Psoas muscle (tissue), 8 donors: ENCODE data around the gene PPP2R5B. TPM values are rescaled to one million over a fixed set of nuclear protein-coding genes. Genes with fewer than 3 reads are reported as not detected.

ENCODE experiments used
- ATAC-seq, 4 donors: fragments of 200-7000 bp; cut with Tn5 transposase; one replicate each; pipeline ENCODE4 v1.9.1; 2020; ENCODE audit warnings: moderate library complexity in 3 of 4, mild to moderate bottlenecking in 2 of 4
- DNase-seq, 2 donors: peaks; one replicate each; pipeline ENCODE4 v3.0.0-alpha.2; 2020
- H3K27ac ChIP-seq: fragments of 200-600 bp; one replicate; pipeline ENCODE4 v1.8.0; 2022
- H3K27me3 ChIP-seq, 3 donors: fragments of 200-600 bp in 1 of 3; one replicate each; pipeline versions ENCODE4 v1.6.1 to v1.8.0; 2013 to 2022; ENCODE audit warnings: low read length in 2 of 3, mild to moderate bottlenecking in 2 of 3, moderate library complexity in 1 of 3; ENCODE audit not compliant: insufficient read depth in 3 of 3
- H3K36me3 ChIP-seq, 2 donors: fragments of 200-600 bp in 1 of 2; one replicate each; pipeline versions ENCODE4 v1.6.1 to v1.8.0; 2013 to 2022; ENCODE audit warnings: low read depth in 1 of 2, mild to moderate bottlenecking in 1 of 2, moderate library complexity in 1 of 2; ENCODE audit not compliant: insufficient read depth in 1 of 2
- H3K4me1 ChIP-seq: fragments of 200-600 bp; one replicate; pipeline ENCODE4 v1.8.0; 2022
- H3K4me3 ChIP-seq: fragments of 200-600 bp; one replicate; pipeline ENCODE4 v1.8.0; 2022; ENCODE audit warnings: mild to moderate bottlenecking
- H3K9me3 ChIP-seq: fragments of 200-600 bp; one replicate; pipeline ENCODE4 v1.8.0; 2022
- WGBS, 3 donors: extraction: QIAGEN DNeasy Blood & Tissue Kit; methylation state at CpG; one replicate each; pipeline versions ENCODE4 v1.1.6 to v1.1.7; 2013; 5-methylcytosine and 5-hydroxymethylcytosine counted together
- intact Hi-C, 2 donors: fragments of 100-400 bp; cut with DNase I; formaldehyde crosslinking; loops; one replicate each; pipeline versions ENCODE4 v1.11.0 to v1.14.2; 2022
- polyA plus RNA-seq, 3 donors: library from polyadenylated mRNA; stranded (reverse); fragments of 200-250 nt; gene quantifications; one replicate each; pipeline ENCODE4 v1.2.3, GENCODE V29; 2013
- total RNA-seq, 4 donors: library from RNA; stranded (reverse); fragmentation: NEBNext Ultra II Directional in 2 of 4; extraction: Animal tissue kit (Norgen Biotek cat#: 25700) in 2 of 4; gene quantifications; one replicate each; pipeline versions ENCODE4 v1.2.1 to v1.2.4, GENCODE V29; 2021 to 2023
- TF ChIP-seq, protein P1 (sequence below): fragments of 200-600 bp; IDR thresholded peaks from one replicate; pipeline ENCODE4 v1.8.0; 2022; ENCODE audit warnings: antibody characterized with exemption
- donor health status: healthy with polysubstance abuse.
- donor health status: DM: no; HTN: no; CAD: no; lungs with moderate emphysema.
- donor health status: Bipolar disorder and iron deficiency.
- donor health status: healthy.
- donor health status: DM: yes; HTN: yes; CAD: no.
- donor health status: DM: no; HTN: no; CAD: no.
- donor health status: DM: no; HTN: no; CAD: no.
- donor health status: DM: yes; HTN: yes; CAD: no.

PPP2R5B gene
- total and polyA plus RNA-seq, 7 donors = 13.2 to 36.1 (median 17.2) TPM

GRCh38 chr11:64930340-64930739 is 5.9 kb downstream of the PPP2R5B start:
- no peak overlapping the region for H3K27ac ChIP-seq
- ATAC-seq = no peak

GRCh38 chr11:64931290-64931689 is 6.8 kb downstream of the PPP2R5B start:
- ATAC-seq (no peak), DNase-seq (no peak)
- Histone ChIP-seq H3K4me1 (peaks cover 3% of the 10 kb centered on the region), H3K27ac (no peak overlapping the region), H3K27me3 (no peaks in the 10 kb centered on the region), H3K36me3 (peaks cover 13 to 84% of the 10 kb centered on the region in 2 donors), H3K4me3 (no peak overlapping the region), H3K9me3 (no peaks in the 10 kb centered on the region)
- TF ChIP-seq, protein P1, sequence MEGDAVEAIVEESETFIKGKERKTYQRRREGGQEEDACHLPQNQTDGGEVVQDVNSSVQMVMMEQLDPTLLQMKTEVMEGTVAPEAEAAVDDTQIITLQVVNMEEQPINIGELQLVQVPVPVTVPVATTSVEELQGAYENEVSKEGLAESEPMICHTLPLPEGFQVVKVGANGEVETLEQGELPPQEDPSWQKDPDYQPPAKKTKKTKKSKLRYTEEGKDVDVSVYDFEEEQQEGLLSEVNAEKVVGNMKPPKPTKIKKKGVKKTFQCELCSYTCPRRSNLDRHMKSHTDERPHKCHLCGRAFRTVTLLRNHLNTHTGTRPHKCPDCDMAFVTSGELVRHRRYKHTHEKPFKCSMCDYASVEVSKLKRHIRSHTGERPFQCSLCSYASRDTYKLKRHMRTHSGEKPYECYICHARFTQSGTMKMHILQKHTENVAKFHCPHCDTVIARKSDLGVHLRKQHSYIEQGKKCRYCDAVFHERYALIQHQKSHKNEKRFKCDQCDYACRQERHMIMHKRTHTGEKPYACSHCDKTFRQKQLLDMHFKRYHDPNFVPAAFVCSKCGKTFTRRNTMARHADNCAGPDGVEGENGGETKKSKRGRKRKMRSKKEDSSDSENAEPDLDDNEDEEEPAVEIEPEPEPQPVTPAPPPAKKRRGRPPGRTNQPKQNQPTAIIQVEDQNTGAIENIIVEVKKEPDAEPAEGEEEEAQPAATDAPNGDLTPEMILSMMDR = no peak
- WGBS, 3 donors = 88 to 96% (median 95%) methylated on average over 7 of the region's 7 CpGs
- intact Hi-C loops = no loop called here

More at GRCh38 chr11:64930340-64930739, 5.9 kb downstream of the PPP2R5B start:
- Histone ChIP-seq H3K9me3 (no peaks in the 10 kb centered on the region), H3K27me3 (no peaks in the 10 kb centered on the region), H3K4me1 (peaks cover 8% of the 10 kb centered on the region), H3K4me3 (no peak overlapping the region), H3K36me3 (peaks cover 13 to 85% of the 10 kb centered on the region in 2 donors)
- TF ChIP-seq, protein P1 = no peak
- no peak for DNase-seq
- intact Hi-C loops = loop anchor here in 1 of 2 donors (1.0 kb wide), 1 partner anchor 45 kb away; no protein-coding TSS in a partner anchor
- WGBS, 3 donors = 91 to 97% (median 95%) methylated on average over 6 of the region's 6 CpGs

- TF ChIP-seq, protein P1 = no peak
- H3K27ac ChIP-seq = no peak overlapping the region
- H3K36me3 ChIP-seq = peaks cover 13 to 74% of the 10 kb centered on the region in 2 donors
- no peak overlapping the region for H3K4me3 ChIP-seq
- ATAC-seq = no peak
- DNase-seq = no peak
- H3K27me3 ChIP-seq = no peaks in the 10 kb centered on the region
- H3K4me1 ChIP-seq = no peaks in the 10 kb centered on the region
- intact Hi-C loops = no loop called here
- 88 to 92% (median 92%) methylated on average over 5 of the region's 5 CpGs for WGBS, 3 donors
- H3K9me3 ChIP-seq = no peaks in the 10 kb centered on the region
Observed at GRCh38 chr11:64932324-64932723, 7.8 kb downstream of the PPP2R5B start.

- H3K4me3 ChIP-seq = no peak overlapping the region
- intact Hi-C loops = no loop called here
- H3K36me3 ChIP-seq = peaks cover 13 to 63% of the 10 kb centered on the region in 2 donors
- TF ChIP-seq, protein P1 = no peak
- H3K9me3 ChIP-seq = no peaks in the 10 kb centered on the region
- no peaks in the 10 kb centered on the region for H3K27me3 ChIP-seq
- H3K4me1 ChIP-seq = no peaks in the 10 kb centered on the region
- WGBS, 3 donors = 78 to 86% (median 79%) methylated on average over 11 to 12 of the region's 12 CpGs
- no peak overlapping the region for H3K27ac ChIP-seq
- DNase-seq = peak in 1 of 2 donors; percentile 13
- ATAC-seq = no peak
Observed at GRCh38 chr11:64933213-64933934, 8.9 kb downstream of the PPP2R5B start.
